ENCODE results near the gene SYP.
"Not testable (repeated sequence)": the region's sequence is repeated elsewhere in the genome, so short reads cannot be mapped to it uniquely, and the experiment has no call there.

SYP gene

DNA sequence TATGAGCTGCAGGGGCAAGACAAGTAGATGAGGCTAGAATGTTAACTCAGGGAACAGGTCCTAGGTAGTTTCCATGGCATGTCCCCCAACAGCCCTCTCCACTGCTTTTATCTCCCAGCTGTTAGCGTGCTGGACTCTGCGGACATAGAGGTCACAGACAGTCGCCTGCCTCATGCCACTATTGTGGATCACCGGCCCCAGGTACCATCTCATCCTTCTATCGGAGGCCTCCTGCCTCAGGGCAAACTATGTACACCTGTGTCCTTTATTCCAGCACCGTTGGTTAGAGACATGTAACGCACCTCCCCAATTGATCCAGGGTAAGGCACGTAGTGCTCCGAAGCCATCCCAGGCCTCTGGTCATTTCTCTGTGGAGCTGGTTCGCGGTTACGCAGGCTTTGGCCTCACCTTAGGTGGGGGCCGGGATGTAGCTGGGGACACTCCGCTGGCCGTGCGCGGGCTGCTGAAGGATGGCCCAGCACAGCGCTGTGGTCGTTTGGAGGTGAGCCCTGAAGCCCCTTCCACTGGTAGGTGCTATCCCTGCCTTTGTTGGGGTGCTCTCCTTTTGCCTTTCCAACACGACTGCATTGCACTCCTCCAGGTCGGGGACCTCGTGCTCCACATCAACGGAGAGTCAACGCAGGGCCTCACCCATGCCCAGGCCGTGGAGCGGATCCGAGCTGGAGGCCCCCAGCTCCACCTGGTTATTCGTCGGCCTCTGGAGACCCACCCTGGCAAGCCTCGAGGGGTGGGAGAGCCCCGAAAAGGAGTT is 35.2 kb downstream of the SYP start:
- peaks cover 29% of the 10 kb centered on the region for H3K4me1 ChIP-seq
- H3K4me3 ChIP-seq: no peak overlapping the region
- no peaks in the 10 kb centered on the region for H3K27me3 ChIP-seq (ENCODE audit: low read depth)
- H3K36me3 ChIP-seq (replicated peaks): no peaks in the 10 kb centered on the region
- in situ Hi-C loops (cut with MboI; ENCODE audit: low sequenced_read_pairs): loop anchor here (5.0 kb wide), 1 partner anchor 267 kb away; the partner anchor contains the start of genes PQBP1 and TIMM17B
- H3K9me3 ChIP-seq: no peaks in the 10 kb centered on the region
- no peak for DNase-seq (ENCODE audit: low spot score in 2 of 2)

DNA sequence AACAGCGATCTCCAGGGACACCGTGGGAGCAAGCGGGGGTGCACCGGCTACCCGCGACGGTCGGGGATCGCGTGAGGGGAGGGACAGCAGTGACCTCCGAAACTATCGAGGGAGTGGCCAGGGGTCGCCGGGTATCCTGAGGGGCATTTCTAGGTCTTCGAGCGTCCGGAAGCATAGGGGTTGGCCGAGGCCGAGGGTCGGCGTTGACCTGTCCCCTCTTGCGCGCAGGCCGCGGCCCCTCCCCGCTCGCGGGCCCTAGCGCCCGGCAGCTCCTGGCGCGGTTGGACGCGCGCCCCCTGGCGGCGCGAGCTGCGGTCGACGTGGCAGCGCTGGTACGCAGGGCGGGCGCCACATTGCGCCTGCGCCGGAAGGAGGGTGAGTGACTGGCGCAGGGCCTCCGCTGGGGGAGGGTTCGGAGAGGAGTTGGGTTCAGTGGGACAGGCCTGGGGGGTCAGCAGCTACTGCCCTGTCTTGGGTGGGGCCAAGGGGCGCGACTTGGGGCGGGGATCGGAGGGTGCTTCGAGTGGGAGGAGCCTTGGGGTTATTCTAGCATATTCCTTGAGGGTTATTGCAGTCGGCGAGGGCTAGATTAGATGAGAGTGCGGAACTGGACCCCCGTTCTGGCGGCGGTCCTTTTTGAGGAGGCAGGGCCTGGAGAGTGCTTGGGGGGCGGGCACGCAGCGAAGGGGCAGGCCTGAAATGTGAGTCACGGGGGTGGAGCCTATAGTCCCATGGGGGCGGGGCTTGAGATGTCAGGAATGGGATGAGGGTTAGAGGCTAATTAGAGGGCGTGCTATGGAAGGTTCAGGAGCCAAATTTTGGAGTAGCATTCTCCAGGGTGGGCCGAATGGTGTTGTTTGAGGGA is 36.2 kb downstream of the SYP start:
- Histone ChIP-seq H3K9me3 (no peaks in the 10 kb centered on the region), H3K4me3 (peak overlapping the region; percentile 35), H3K27me3 (ENCODE audit: low read depth) (no peaks in the 10 kb centered on the region), H3K4me1 (peaks cover 29% of the 10 kb centered on the region), H3K36me3 (replicated peaks) (no peaks in the 10 kb centered on the region)
- in situ Hi-C loops (cut with MboI; ENCODE audit: low sequenced_read_pairs): no loop called here
- DNase-seq (ENCODE audit: low spot score in 2 of 2): peak; percentile 85 to 98

DNA sequence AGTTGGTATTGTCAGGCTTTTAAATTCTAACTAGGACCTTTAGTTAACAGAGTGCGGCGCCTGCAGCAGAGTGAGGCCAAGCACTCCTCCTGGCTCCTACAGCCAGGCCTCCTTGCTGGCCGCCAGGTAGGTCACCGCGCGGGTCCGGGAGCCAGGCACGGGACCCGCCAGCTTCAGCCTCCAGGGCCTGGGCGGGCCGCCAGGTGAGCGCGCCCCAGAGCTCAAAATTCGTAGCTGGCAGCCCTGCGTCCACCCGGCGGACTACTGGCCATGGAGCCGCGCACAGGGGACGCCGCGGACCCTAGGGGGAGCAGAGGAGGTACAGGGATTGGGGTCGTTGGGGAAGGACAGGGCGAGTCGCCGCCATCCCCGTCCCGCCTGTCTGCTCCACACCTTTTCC is 37.4 kb downstream of the SYP start, which contains the start of gene MAGIX:
Gene MAGIX (plus strand): TSS at position 139 of the 400 bp plus-strand sequence. CDS start 132 bp downstream, at position 271.
- DNase-seq (ENCODE audit: low spot score in 2 of 2): no peak
- no peaks in the 10 kb centered on the region for H3K27me3 ChIP-seq (ENCODE audit: low read depth)
- no peaks in the 10 kb centered on the region for H3K9me3 ChIP-seq
- H3K4me1 ChIP-seq: peaks cover 27% of the 10 kb centered on the region
- no peaks in the 10 kb centered on the region for H3K36me3 ChIP-seq (replicated peaks)
- in situ Hi-C loops (cut with MboI; ENCODE audit: low sequenced_read_pairs): no loop called here
- peak within 1 kb of the TSS; percentile 35 for H3K4me3 ChIP-seq

DNA sequence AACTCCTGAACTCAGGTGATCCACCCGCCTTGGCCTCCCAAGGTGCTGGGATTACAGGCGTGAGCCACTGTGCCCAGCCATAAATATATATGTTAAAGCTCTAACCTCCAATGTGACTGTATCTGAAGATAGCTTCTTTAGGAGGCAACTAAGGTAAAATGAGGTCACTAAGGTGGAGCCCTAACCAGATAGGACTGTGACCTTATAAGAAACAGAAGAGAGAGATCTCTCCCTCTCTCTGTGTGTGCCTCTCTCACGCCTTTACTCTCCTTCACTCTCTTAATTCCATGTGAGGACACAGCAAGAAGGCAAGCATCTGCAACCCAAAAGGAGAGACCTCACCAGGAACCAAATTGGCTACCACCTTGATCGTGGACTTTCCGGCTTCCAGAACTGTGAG is 38.4 kb downstream of the SYP start:
- no peaks in the 10 kb centered on the region for H3K36me3 ChIP-seq (replicated peaks)
- H3K9me3 ChIP-seq: no peaks in the 10 kb centered on the region
- H3K4me3 ChIP-seq: no peak overlapping the region
- H3K27me3 ChIP-seq (ENCODE audit: low read depth): no peaks in the 10 kb centered on the region
- no peak for DNase-seq (ENCODE audit: low spot score in 2 of 2)
- in situ Hi-C loops (cut with MboI; ENCODE audit: low sequenced_read_pairs): no loop called here
- H3K4me1 ChIP-seq: peaks cover 17% of the 10 kb centered on the region

DNA sequence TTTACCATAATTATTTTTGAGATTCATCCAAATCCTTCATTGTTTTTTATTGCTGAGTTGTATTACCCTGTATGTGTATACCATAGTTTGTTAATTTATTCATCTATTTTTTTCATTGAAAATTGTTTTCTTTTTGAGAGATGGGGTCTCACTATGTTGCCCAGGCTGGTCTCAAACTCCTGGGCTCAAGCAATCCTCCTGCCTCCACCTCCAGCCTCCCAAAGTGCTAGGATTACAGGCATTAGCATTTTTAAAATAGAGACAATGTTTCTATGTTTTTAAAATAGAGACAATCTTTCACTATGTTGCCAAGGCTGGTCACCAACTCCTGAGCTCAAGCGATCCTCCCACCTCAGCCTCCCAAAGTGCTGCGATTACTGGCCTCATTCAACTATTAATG is 39.1 kb downstream of the SYP start:
- Histone ChIP-seq H3K4me3 (no peak overlapping the region), H3K36me3 (replicated peaks) (no peaks in the 10 kb centered on the region), H3K27me3 (ENCODE audit: low read depth) (no peaks in the 10 kb centered on the region), H3K9me3 (no peaks in the 10 kb centered on the region), H3K4me1 (peaks cover 19% of the 10 kb centered on the region)
- no peak for DNase-seq (ENCODE audit: low spot score in 2 of 2)
- in situ Hi-C loops (cut with MboI; ENCODE audit: low sequenced_read_pairs): no loop called here

DNA sequence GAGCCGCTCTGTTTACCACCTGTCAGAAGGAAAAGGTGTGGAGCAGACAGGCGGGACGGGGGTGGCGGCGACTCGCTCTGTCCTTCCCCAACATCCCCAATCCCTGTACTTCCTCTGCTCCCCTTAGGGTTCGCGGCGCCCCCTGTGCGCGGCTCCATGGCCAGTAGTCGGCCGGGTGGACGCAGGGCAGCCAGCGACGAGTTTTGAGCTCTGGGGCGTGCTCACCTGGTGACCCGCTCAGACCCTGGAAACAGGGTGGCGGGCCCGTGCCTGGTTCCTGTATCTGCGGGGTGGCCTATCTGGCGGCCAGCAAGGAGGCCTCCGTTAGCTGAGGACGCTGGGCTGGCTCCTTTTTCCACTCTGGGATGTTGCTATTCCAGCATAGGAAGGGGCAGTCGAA is 42.8 kb downstream of the SYP start:
- Histone ChIP-seq H3K4me3 (no peak overlapping the region), H3K36me3 (replicated peaks) (no peaks in the 10 kb centered on the region), H3K27me3 (ENCODE audit: low read depth) (no peaks in the 10 kb centered on the region), H3K4me1 (peaks cover 15% of the 10 kb centered on the region), H3K9me3 (no peaks in the 10 kb centered on the region)
- in situ Hi-C loops (cut with MboI; ENCODE audit: low sequenced_read_pairs): no loop called here
- no peak for DNase-seq (ENCODE audit: low spot score in 2 of 2)

DNA sequence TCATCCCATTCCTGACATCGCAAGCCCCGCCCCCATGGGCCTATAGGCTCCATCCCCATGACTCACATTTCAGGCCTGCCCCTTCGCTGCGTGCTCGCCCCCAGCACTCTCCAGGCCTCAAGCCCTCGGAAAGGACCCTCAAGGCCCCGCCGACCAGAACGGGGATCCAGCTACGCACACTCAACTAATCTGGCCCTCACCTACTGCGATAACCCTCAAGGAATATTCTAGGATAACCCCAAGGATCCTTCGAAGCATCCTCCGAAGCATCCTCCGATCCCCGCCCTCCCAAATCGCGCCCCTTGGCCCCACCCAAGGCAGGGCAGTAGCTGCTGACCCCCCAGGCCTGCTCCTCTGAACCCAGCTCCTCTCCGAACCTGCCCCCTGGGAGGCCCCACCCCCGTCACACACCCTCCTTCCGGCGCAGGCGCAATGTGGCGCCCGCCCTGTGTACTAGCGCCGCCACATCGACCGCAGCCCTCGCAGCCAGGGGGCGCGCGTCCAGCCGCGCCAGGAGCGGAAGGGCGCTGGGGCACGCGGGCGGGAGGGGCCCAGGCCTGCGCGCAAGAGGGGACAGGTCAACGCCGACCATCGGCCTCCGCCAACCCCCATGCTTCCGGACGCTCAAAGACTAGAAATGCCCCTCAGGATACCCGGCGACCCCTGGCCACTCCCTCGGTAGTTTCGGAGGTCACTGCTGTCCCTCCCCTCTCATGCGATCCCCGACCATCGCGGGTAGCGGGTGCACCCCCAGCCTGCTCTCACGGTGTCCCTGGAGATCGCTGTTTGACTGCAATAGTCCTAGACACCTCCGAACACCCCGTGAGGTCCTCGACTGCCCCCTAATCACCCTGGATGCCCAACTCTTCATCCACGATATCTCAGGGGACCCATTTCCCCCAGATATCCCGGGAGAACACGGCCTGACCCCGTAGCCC is 43.8 kb downstream of the SYP start:
- Histone ChIP-seq H3K36me3 (replicated peaks) (no peaks in the 10 kb centered on the region), H3K4me1 (peaks cover 15% of the 10 kb centered on the region), H3K9me3 (no peaks in the 10 kb centered on the region), H3K27me3 (ENCODE audit: low read depth) (no peaks in the 10 kb centered on the region), H3K4me3 (peak overlapping the region; percentile 39)
- in situ Hi-C loops (cut with MboI; ENCODE audit: low sequenced_read_pairs): no loop called here
- DNase-seq (ENCODE audit: low spot score in 2 of 2): peak; percentile 87 to 97

DNA sequence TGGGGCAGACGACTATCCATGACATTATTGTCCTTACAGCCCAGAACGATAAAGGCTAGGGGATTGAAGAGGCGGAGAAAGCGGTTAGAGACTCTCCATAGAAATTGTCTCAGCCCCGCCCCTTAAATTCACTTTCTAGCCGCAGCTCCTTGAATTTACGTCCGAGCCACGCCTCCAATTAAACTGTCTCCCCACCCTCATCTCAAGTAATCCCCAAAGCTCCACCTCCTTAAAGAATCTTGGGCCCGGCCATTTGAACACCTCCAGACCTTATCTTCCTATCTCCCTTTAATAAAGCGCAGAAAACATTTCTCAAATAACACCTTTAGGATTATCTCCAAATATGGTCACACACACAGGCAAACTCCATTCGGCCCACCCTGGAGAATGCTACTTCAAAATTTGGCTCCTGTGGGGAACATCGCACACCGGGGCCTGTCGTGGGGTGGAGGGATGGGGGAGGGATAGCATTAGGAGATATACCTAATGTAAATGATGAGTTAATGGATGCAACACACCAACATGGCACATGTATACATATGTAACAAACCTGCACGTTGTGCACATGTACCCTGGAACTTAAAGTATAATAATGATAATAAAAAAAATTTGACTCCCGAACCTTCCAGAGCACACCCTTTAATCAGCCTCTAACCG is 44.6 kb downstream of the SYP start:
- in situ Hi-C loops (cut with MboI; ENCODE audit: low sequenced_read_pairs): no loop called here
- H3K27me3 ChIP-seq (ENCODE audit: low read depth): no peaks in the 10 kb centered on the region
- DNase-seq (ENCODE audit: low spot score in 2 of 2): peak; percentile 94 to 96

DNA sequence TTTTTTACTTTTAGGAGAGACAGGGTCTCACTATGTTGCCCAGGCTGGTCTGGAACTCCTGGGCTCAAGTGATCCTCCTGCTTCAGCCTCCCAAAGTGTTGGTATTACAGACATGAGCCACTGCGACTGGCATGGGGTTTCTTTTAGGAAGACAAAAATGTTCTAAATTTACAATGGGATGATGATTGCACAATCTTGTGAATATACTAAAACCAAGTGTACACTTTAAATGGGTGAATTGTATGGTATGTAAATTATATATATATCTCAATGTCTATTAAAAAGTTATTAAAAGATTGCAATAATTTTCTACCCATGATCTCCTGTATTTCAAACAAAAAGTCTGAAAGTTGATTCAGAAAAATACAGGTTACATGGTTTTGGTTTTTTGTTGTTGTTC is 46.5 kb downstream of the SYP start:
- DNase-seq (ENCODE audit: low spot score in 2 of 2): no peak
- H3K36me3 ChIP-seq (replicated peaks): no peaks in the 10 kb centered on the region
- no peak overlapping the region for H3K4me3 ChIP-seq
- H3K27me3 ChIP-seq (ENCODE audit: low read depth): no peaks in the 10 kb centered on the region
- H3K4me1 ChIP-seq: peaks cover 15% of the 10 kb centered on the region
- no peaks in the 10 kb centered on the region for H3K9me3 ChIP-seq
- in situ Hi-C loops (cut with MboI; ENCODE audit: low sequenced_read_pairs): no loop called here

More for the DNA sequence above, 44.6 kb downstream of the SYP start:
- Histone ChIP-seq H3K4me1 (peaks cover 15% of the 10 kb centered on the region), H3K9me3 (no peaks in the 10 kb centered on the region), H3K4me3 (peak overlapping the region; percentile 39), H3K36me3 (replicated peaks) (no peaks in the 10 kb centered on the region)

DNA sequence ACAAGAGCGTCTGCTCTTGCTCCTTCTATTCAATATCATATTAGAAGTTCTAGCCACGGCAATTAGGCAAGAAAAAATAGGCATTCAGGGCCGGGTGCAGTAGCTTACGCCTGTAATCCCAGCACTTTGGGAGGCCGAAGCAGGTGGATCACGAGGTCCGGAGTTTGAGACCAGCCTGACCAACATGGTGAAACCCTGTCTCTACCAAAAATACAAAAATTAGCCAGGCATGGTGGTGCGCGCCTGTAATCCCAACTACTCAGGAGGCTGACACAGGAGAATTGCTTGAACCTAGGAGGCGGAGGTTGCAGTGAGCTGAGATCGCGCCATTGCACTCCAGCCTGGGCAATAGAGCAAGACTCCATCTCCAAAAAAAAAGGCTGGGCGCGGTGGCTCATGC is 50.7 kb downstream of the SYP start:
- H3K36me3 ChIP-seq (replicated peaks); H3K27me3 ChIP-seq (ENCODE audit: low read depth); DNase-seq (ENCODE audit: low spot score in 2 of 2); H3K4me3 ChIP-seq; H3K4me1 ChIP-seq; H3K9me3 ChIP-seq; in situ Hi-C loops (cut with MboI; ENCODE audit: low sequenced_read_pairs): not testable (repeated sequence)

DNA sequence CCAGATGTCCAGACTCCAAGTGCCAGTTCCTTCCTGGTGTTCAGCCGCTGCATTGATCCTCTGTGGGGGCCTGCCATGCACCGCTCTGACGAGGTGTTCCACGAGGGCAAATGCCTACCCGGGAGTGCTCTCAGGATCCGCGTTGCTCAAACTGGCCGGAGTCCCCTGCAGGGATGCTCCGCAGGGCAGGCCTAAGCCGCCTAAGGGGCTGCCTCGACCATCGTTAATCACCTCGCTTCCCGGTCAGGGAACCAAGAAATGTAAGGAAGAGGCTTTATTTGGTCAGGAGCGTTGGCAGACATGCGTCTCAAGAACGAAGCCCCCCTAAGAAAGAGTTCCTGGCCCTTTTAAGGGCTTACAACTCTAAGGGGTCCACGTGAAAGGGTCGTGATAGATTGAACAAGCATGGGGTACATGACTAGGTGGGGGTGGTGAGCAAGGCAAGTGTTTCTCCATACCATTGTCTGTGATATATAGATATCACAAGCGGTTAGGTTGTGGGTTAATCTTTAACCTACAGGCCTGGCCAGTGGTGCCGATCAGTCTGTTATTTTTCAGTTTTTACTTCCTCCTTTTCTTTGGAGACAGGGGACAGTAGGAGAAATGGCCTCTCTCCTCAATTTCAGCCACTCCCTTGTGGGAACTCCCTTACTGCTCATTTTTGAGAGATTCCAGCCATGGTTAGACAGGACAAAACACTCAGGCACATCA is 51.4 kb downstream of the SYP start:
- H3K27me3 ChIP-seq (ENCODE audit: low read depth); H3K4me1 ChIP-seq; H3K36me3 ChIP-seq (replicated peaks); H3K4me3 ChIP-seq; DNase-seq (ENCODE audit: low spot score in 2 of 2); H3K9me3 ChIP-seq; in situ Hi-C loops (cut with MboI; ENCODE audit: low sequenced_read_pairs): not testable (repeated sequence)

DNA sequence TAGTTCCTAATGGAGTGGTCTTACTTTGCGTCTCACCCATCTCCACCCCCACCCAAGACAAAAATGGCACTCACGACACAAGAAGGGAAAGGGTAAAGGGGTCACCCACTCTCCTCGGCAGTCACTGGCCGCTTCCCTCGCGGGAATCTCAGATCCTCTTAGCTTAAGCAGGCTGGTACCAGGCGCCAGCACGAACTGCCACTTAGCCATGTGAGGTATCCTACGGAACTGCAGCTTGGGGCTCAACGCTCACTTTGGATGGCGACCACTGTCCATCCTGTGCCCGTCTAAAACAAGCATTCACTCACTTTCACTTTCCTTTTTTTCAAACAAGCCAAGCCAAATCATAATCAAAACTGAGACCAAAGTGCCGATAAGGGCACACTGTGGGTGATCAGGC is 52.1 kb downstream of the SYP start:
- in situ Hi-C loops (cut with MboI; ENCODE audit: low sequenced_read_pairs): no loop called here
- Histone ChIP-seq H3K27me3 (ENCODE audit: low read depth) (no peaks in the 10 kb centered on the region), H3K9me3 (no peaks in the 10 kb centered on the region), H3K36me3 (replicated peaks) (no peaks in the 10 kb centered on the region), H3K4me3 (no peak overlapping the region), H3K4me1 (no peaks in the 10 kb centered on the region)
- DNase-seq (ENCODE audit: low spot score in 2 of 2): no peak

Measured in HAP-1 (cell line).